ENCODE measurements around the gene MRPL55.

The MRPL55 gene

DNA sequence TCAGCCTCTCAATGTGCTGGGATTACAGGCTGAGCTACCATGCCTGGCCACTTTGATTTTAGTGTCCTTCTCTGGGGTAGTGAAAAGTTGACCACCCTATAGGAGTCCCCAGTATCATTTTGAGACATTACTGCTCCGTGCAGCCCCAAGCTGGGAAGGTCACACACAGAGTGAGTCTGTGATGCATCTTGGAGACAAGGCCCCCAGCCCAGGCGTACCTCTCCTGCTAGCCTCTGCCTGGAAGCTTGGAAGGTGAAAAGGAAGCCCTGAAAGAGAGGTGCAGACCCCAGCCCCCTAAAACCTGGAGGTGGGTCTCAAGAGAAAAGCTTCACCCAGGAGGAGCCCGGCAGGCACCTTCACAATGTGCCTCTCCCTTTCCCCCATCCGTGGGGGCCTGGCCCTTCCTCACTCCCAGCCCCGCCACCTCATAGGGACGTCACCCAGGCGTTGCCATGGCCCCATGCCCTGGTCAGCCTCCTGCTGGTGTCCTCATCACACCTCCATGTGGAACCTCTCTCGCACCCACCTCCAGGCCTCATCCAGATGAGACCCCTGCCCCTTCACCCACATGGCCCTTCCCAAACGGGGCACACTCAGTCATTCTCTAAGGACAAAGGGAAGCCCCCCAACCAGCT, 32.2 kb downstream of the MRPL55 start:
- DNase-seq (ENCODE audit: low read depth in 1 of 2, low spot score in 1 of 2): no peak
- no peak for TF ChIP-seq POLR2AphosphoS5 (IDR thresholded peaks at IDR 0.05; ENCODE audit: low read depth)
- no peak for TF ChIP-seq GABPA (IDR thresholded peaks at IDR 0.05; ENCODE audit: low read depth)
- TF ChIP-seq, protein P1, sequence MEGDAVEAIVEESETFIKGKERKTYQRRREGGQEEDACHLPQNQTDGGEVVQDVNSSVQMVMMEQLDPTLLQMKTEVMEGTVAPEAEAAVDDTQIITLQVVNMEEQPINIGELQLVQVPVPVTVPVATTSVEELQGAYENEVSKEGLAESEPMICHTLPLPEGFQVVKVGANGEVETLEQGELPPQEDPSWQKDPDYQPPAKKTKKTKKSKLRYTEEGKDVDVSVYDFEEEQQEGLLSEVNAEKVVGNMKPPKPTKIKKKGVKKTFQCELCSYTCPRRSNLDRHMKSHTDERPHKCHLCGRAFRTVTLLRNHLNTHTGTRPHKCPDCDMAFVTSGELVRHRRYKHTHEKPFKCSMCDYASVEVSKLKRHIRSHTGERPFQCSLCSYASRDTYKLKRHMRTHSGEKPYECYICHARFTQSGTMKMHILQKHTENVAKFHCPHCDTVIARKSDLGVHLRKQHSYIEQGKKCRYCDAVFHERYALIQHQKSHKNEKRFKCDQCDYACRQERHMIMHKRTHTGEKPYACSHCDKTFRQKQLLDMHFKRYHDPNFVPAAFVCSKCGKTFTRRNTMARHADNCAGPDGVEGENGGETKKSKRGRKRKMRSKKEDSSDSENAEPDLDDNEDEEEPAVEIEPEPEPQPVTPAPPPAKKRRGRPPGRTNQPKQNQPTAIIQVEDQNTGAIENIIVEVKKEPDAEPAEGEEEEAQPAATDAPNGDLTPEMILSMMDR (IDR thresholded peaks at IDR 0.05; ENCODE audit: insufficient read depth, low read length): no peak
- TF ChIP-seq, protein P2, sequence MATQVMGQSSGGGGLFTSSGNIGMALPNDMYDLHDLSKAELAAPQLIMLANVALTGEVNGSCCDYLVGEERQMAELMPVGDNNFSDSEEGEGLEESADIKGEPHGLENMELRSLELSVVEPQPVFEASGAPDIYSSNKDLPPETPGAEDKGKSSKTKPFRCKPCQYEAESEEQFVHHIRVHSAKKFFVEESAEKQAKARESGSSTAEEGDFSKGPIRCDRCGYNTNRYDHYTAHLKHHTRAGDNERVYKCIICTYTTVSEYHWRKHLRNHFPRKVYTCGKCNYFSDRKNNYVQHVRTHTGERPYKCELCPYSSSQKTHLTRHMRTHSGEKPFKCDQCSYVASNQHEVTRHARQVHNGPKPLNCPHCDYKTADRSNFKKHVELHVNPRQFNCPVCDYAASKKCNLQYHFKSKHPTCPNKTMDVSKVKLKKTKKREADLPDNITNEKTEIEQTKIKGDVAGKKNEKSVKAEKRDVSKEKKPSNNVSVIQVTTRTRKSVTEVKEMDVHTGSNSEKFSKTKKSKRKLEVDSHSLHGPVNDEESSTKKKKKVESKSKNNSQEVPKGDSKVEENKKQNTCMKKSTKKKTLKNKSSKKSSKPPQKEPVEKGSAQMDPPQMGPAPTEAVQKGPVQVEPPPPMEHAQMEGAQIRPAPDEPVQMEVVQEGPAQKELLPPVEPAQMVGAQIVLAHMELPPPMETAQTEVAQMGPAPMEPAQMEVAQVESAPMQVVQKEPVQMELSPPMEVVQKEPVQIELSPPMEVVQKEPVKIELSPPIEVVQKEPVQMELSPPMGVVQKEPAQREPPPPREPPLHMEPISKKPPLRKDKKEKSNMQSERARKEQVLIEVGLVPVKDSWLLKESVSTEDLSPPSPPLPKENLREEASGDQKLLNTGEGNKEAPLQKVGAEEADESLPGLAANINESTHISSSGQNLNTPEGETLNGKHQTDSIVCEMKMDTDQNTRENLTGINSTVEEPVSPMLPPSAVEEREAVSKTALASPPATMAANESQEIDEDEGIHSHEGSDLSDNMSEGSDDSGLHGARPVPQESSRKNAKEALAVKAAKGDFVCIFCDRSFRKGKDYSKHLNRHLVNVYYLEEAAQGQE (IDR thresholded peaks at IDR 0.05; ENCODE audit: insufficient replicate concordance, low read depth): no peak
- no peak for TF ChIP-seq SPI1 (IDR thresholded peaks at IDR 0.05; ENCODE audit: borderline replicate concordance, low read depth)
- peaks cover 9% of the 10 kb centered on the region for H3K27me3 ChIP-seq (ENCODE audit: insufficient read depth, poor library complexity, severe bottlenecking)
- no peak overlapping the region for H3K27ac ChIP-seq (replicated peaks)
- no peak overlapping the region for H3K4me3 ChIP-seq (replicated peaks; ENCODE audit: insufficient read depth, low read length)

DNA sequence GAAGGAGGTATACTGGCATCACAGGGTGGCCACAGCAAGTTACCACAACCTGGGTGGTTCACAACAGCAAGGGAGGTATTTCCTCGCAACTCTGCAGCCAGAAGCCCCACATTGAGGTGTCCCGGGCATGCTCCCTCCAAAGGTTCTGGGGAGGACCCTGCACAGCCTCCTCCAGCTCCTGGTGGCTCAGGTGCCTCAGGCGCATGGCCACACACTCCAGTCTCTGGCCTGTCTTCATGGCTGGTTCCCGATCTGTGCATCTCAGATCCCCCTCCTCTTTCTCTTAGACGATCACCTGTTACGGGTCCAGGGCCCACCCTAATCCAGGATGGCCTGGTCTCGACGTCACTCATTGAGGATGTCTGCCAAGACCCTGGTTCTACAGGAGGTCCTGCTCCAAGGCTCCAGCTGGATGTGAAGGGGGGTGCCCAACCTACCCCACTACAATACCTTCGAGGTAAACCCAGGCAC, 33.3 kb downstream of the MRPL55 start:
- peaks cover 9% of the 10 kb centered on the region for H3K27me3 ChIP-seq (ENCODE audit: insufficient read depth, poor library complexity, severe bottlenecking)
- no peak overlapping the region for H3K27ac ChIP-seq (replicated peaks)
- DNase-seq (ENCODE audit: low read depth in 1 of 2, low spot score in 1 of 2): no peak
- no peak overlapping the region for H3K4me3 ChIP-seq (replicated peaks; ENCODE audit: insufficient read depth, low read length)
- no peak for TF ChIP-seq GABPA (IDR thresholded peaks at IDR 0.05; ENCODE audit: low read depth)
- TF ChIP-seq, protein P1 (IDR thresholded peaks at IDR 0.05; ENCODE audit: insufficient read depth, low read length): no peak
- TF ChIP-seq SPI1 (IDR thresholded peaks at IDR 0.05; ENCODE audit: borderline replicate concordance, low read depth): no peak
- TF ChIP-seq, protein P2 (IDR thresholded peaks at IDR 0.05; ENCODE audit: insufficient replicate concordance, low read depth): no peak
- TF ChIP-seq POLR2AphosphoS5 (IDR thresholded peaks at IDR 0.05; ENCODE audit: low read depth): no peak

DNA sequence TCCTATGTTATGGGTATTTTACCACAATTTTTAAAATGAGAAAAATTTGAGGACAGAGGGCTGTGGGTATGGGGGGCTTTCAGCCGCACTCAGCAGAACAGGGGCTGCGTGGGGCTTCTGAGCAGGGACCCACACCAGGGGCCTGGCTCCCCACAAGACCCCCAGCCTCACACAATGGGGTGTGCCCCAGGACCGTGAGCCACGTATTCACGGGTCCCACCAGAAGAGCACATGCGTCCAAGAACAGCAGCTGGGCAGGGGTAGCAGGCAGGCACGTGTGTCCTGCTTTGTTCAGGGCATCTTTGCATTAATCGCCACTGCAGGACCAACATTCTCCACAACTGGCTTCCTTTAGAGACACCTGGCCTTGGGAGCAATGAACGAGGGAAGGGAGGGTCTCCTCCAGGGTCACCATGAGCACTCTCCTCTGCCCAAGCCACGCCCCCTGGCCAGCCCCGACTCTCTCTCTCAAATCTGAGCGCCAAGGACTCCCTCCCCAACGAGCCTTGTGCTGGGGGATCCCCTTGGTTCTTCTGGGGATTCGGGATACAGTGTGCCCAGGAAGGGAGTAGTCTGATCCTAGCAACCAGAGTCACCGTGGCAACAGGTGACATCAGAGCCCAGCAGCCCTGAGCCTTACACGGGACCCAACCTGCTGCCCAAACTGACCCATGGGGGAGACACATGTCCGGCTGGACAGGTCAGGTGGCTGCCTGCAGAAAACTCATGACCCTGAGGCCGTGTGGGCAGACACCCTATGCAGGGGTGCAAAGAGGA, 34.0 kb downstream of the MRPL55 start:
- TF ChIP-seq, protein P1 (IDR thresholded peaks at IDR 0.05; ENCODE audit: insufficient read depth, low read length): no peak
- TF ChIP-seq SPI1 (IDR thresholded peaks at IDR 0.05; ENCODE audit: borderline replicate concordance, low read depth): no peak
- no peak for TF ChIP-seq GABPA (IDR thresholded peaks at IDR 0.05; ENCODE audit: low read depth)
- no peak for TF ChIP-seq POLR2AphosphoS5 (IDR thresholded peaks at IDR 0.05; ENCODE audit: low read depth)
- TF ChIP-seq, protein P2 (IDR thresholded peaks at IDR 0.05; ENCODE audit: insufficient replicate concordance, low read depth): no peak
- no peak for DNase-seq (ENCODE audit: low read depth in 1 of 2, low spot score in 1 of 2)
- Histone ChIP-seq H3K4me3 (replicated peaks; ENCODE audit: insufficient read depth, low read length) (no peak overlapping the region), H3K27me3 (ENCODE audit: insufficient read depth, poor library complexity, severe bottlenecking) (peaks cover 9% of the 10 kb centered on the region), H3K27ac (replicated peaks) (no peak overlapping the region)
